Measurements from ENCODE around the gene COL27A1.

The COL27A1 gene

GRCh38 chr9:114223564-114224246 lies 68.4 kb downstream of the COL27A1 start:
- Histone ChIP-seq H3K9ac (no peak overlapping the region), H3K4me3 (no peak overlapping the region), H4K20me1 (peaks cover 0 to 15% (median 5%) of the 10 kb centered on the region in 11 experiments; a peak in 7 of 22 replicates), H3K36me3 (peaks cover 13 to 96% (median 51%) of the 10 kb centered on the region in 11 experiments; a peak in 21 of 22 replicates), H3K4me1 (peaks cover 11 to 33% (median 24%) of the 10 kb centered on the region in 10 experiments; a peak in 19 of 20 replicates), H3K27ac (peak overlapping the region in 1 of 11 experiments; percentile 11; a peak in 1 of 22 replicates), H3K27me3 (no peaks in the 10 kb centered on the region), H3K4me2 (no peak overlapping the region; a peak in 1 of 22 replicates), H3K9me3 (replicated peaks in 1 of 11) (no peaks in the 10 kb centered on the region)
- TF ChIP-seq Cebpa-rat (IDR thresholded peaks at IDR 0.05): no peak

GRCh38 chr9:114224247-114224610 lies 68.9 kb downstream of the COL27A1 start:
- H3K4me3 ChIP-seq: no peak overlapping the region
- H3K9ac ChIP-seq: no peak overlapping the region
- no peaks in the 10 kb centered on the region for H3K9me3 ChIP-seq (replicated peaks in 1 of 11)
- TF ChIP-seq Cebpa-rat (IDR thresholded peaks at IDR 0.05): no peak
- peaks cover 11 to 31% (median 23%) of the 10 kb centered on the region in 10 experiments; a peak in 19 of 20 replicates for H3K4me1 ChIP-seq
- H3K27ac ChIP-seq: no peak overlapping the region
- H3K27me3 ChIP-seq: no peaks in the 10 kb centered on the region
- H3K36me3 ChIP-seq: peaks cover 13 to 90% (median 51%) of the 10 kb centered on the region in 11 experiments; a peak in 21 of 22 replicates
- H4K20me1 ChIP-seq: peaks cover 0 to 12% (median 4%) of the 10 kb centered on the region in 11 experiments; a peak in 6 of 22 replicates
- H3K4me2 ChIP-seq: no peak overlapping the region

GRCh38 chr9:114225561-114226212 lies 70.3 kb downstream of the COL27A1 start:
- H3K27ac ChIP-seq: no peak overlapping the region
- peaks cover 10 to 32% (median 23%) of the 10 kb centered on the region in 10 experiments for H3K4me1 ChIP-seq
- H3K4me3 ChIP-seq: no peak overlapping the region
- H3K36me3 ChIP-seq: peaks cover 0 to 84% (median 40%) of the 10 kb centered on the region in 11 experiments; a peak in 17 of 22 replicates
- 0 out of 22 replicates have a peak overlapping the region, but pooled peaks of 1 of the 11 experiments have one; percentile 13 for H3K9ac ChIP-seq
- H3K4me2 ChIP-seq: peak overlapping the region in 3 of 11 experiments; percentile 5 to 45 (median 18); a peak in 5 of 22 replicates
- TF ChIP-seq Cebpa-rat (IDR thresholded peaks at IDR 0.05): no peak
- no peaks in the 10 kb centered on the region for H3K9me3 ChIP-seq (replicated peaks in 1 of 11)
- H4K20me1 ChIP-seq: peaks cover 0 to 12% (median 0%) of the 10 kb centered on the region in 11 experiments; a peak in 5 of 22 replicates
- H3K27me3 ChIP-seq: no peaks in the 10 kb centered on the region

- Histone ChIP-seq H3K27me3 (no peaks in the 10 kb centered on the region), H3K36me3 (peaks cover 0 to 81% (median 35%) of the 10 kb centered on the region in 11 experiments; a peak in 17 of 22 replicates), H3K4me2 (no peak overlapping the region), H3K9ac (no peak overlapping the region), H3K9me3 (replicated peaks in 1 of 11) (no peaks in the 10 kb centered on the region), H3K27ac (no peak overlapping the region), H3K4me3 (no peak overlapping the region), H3K4me1 (peaks cover 17 to 40% (median 28%) of the 10 kb centered on the region in 10 experiments), H4K20me1 (peaks cover 0 to 18% (median 0%) of the 10 kb centered on the region in 11 experiments; a peak in 6 of 22 replicates)
- TF ChIP-seq Cebpa-rat (IDR thresholded peaks at IDR 0.05): no peak
Observed at GRCh38 chr9:114226246-114227055, 71.1 kb downstream of the COL27A1 start.

- H3K4me3 ChIP-seq: no peak overlapping the region
- H3K9ac ChIP-seq: no peak overlapping the region
- H3K27me3 ChIP-seq: no peaks in the 10 kb centered on the region
- H3K4me1 ChIP-seq: peaks cover 19 to 43% (median 29%) of the 10 kb centered on the region in 10 experiments
- H3K9me3 ChIP-seq (replicated peaks in 1 of 11): no peaks in the 10 kb centered on the region
- TF ChIP-seq Cebpa-rat (IDR thresholded peaks at IDR 0.05): no peak
- peaks cover 0 to 81% (median 36%) of the 10 kb centered on the region in 11 experiments; a peak in 17 of 22 replicates for H3K36me3 ChIP-seq
- H4K20me1 ChIP-seq: peaks cover 0 to 25% (median 0%) of the 10 kb centered on the region in 11 experiments; a peak in 4 of 22 replicates
- no peak overlapping the region for H3K27ac ChIP-seq
- H3K4me2 ChIP-seq: no peak overlapping the region
Observed at GRCh38 chr9:114227288-114228015, 72.1 kb downstream of the COL27A1 start.

- Histone ChIP-seq H3K27me3 (no peaks in the 10 kb centered on the region), H3K9ac (no peak overlapping the region), H3K36me3 (peaks cover 0 to 79% (median 31%) of the 10 kb centered on the region in 11 experiments; a peak in 18 of 22 replicates), H3K27ac (no peak overlapping the region), H3K4me2 (no peak overlapping the region), H4K20me1 (peaks cover 0 to 25% (median 0%) of the 10 kb centered on the region in 11 experiments; a peak in 4 of 22 replicates), H3K4me3 (no peak overlapping the region), H3K4me1 (peaks cover 19 to 42% (median 29%) of the 10 kb centered on the region in 10 experiments), H3K9me3 (replicated peaks in 1 of 11) (no peaks in the 10 kb centered on the region)
- TF ChIP-seq Cebpa-rat (IDR thresholded peaks at IDR 0.05): no peak
Observed at GRCh38 chr9:114228016-114228808, 72.9 kb downstream of the COL27A1 start.

GRCh38 chr9:114229295-114229694 lies 74.0 kb downstream of the COL27A1 start:
- no peak overlapping the region for H3K4me3 ChIP-seq
- H3K27ac ChIP-seq: no peak overlapping the region
- no peak for TF ChIP-seq Cebpa-rat (IDR thresholded peaks at IDR 0.05)
- H3K36me3 ChIP-seq: peaks cover 0 to 70% (median 28%) of the 10 kb centered on the region in 11 experiments; a peak in 18 of 22 replicates
- H3K4me1 ChIP-seq: peaks cover 19 to 34% (median 30%) of the 10 kb centered on the region in 10 experiments
- H4K20me1 ChIP-seq: peaks cover 0 to 25% (median 0%) of the 10 kb centered on the region in 11 experiments; a peak in 4 of 22 replicates
- H3K9me3 ChIP-seq (replicated peaks in 1 of 11): no peaks in the 10 kb centered on the region
- H3K9ac ChIP-seq: no peak overlapping the region
- 0 out of 22 replicates have a peak overlapping the region, but pooled peaks of 1 of the 11 experiments have one; percentile 5 for H3K4me2 ChIP-seq
- no peaks in the 10 kb centered on the region for H3K27me3 ChIP-seq

Data from BLaER1 treated with 17β-estradiol and CSF1 and Interleukin-3, amounts not matched to agents 10 nM and 100 nM (cell line).